HepG2 (cell line): ENCODE measurements around the gene TBC1D16. TPM values are rescaled to one million over a fixed set of nuclear protein-coding genes. Genes with fewer than 3 reads are reported as not detected.
A peak's percentile ranks its signal among the peaks of the same experiment; 100 is the strongest.

ENCODE experiments used
- GABPB1 ChIP-seq: IDR thresholded peaks from 2 replicates; pipeline ENCODE4 v1.6.1; 2016; ENCODE audit warnings: mild to moderate bottlenecking, missing genetic modification reagents, moderate library complexity, missing compliant biosample characterization
- HMG20A ChIP-seq: IDR thresholded peaks from 2 replicates; pipeline ENCODE4 v1.6.1; 2016; ENCODE audit warnings: borderline replicate concordance
- HOXA3 ChIP-seq: sonication (generic); formaldehyde crosslinking; IDR thresholded peaks from 2 replicates; pipeline ENCODE4 v1.5.0; 2020; ENCODE audit warnings: missing genetic modification reagents
- JDP2 ChIP-seq: sonication (generic); formaldehyde crosslinking; IDR thresholded peaks from 2 replicates; pipeline ENCODE4 v1.8.1; 2022; ENCODE audit warnings: missing genetic modification reagents, borderline replicate concordance
- KLF12 ChIP-seq: sonication (generic); formaldehyde crosslinking; IDR thresholded peaks from 2 replicates; pipeline ENCODE4 v1.4.0; 2020; ENCODE audit warnings: missing genetic modification reagents, borderline replicate concordance
- MIER2 ChIP-seq: IDR thresholded peaks from 2 replicates; pipeline ENCODE4 v1.6.1; 2016; ENCODE audit warnings: missing biosample characterization, missing genetic modification reagents
- NFE2 ChIP-seq: sonication (generic); formaldehyde crosslinking; IDR thresholded peaks from 2 replicates; pipeline ENCODE4 v1.4.0; 2020; ENCODE audit warnings: missing genetic modification reagents
- PATZ1 ChIP-seq: sonication (generic); formaldehyde crosslinking; IDR thresholded peaks from 2 replicates; pipeline ENCODE4 v1.4.0; 2020; ENCODE audit warnings: missing genetic modification reagents
- REPIN1 ChIP-seq: sonication (generic); formaldehyde crosslinking; IDR thresholded peaks from 2 replicates; pipeline ENCODE4 v1.8.0; 2022; ENCODE audit warnings: missing genetic modification reagents, low read depth, mild to moderate bottlenecking, borderline replicate concordance
- RORA ChIP-seq: sonication (generic); formaldehyde crosslinking; IDR thresholded peaks from 2 replicates; pipeline ENCODE4 v1.5.0; 2020; ENCODE audit warnings: mild to moderate bottlenecking, missing genetic modification reagents, moderate library complexity
- SP5 ChIP-seq: IDR thresholded peaks from 2 replicates; pipeline ENCODE4 v1.6.1; 2016; ENCODE audit warnings: low read depth, borderline replicate concordance
- STAT5B ChIP-seq: sonication (generic); formaldehyde crosslinking; IDR thresholded peaks from 2 replicates; pipeline ENCODE4 v1.4.0; 2020; ENCODE audit warnings: missing genetic modification reagents
- TBX2 ChIP-seq: sonication (generic); formaldehyde crosslinking; IDR thresholded peaks from 2 replicates; pipeline ENCODE4 v1.5.0; 2020; ENCODE audit warnings: missing genetic modification reagents, mild to moderate bottlenecking, borderline replicate concordance
- ZNF136 ChIP-seq: sonication (generic); formaldehyde crosslinking; IDR thresholded peaks from 2 replicates; pipeline ENCODE4 v1.8.1; 2022; ENCODE audit warnings: low read depth, mild to moderate bottlenecking, moderate library complexity, missing genetic modification reagents
- ZNF224 ChIP-seq: sonication (generic); formaldehyde crosslinking; IDR thresholded peaks from 2 replicates; pipeline ENCODE4 v1.5.0; 2020; ENCODE audit warnings: mild to moderate bottlenecking, missing genetic modification reagents
- ZNF530 ChIP-seq: sonication (generic); formaldehyde crosslinking; IDR thresholded peaks from 2 replicates; pipeline ENCODE4 v1.5.0; 2020; ENCODE audit warnings: low read depth, mild to moderate bottlenecking, missing genetic modification reagents
- ZNF569 ChIP-seq: sonication (generic); formaldehyde crosslinking; IDR thresholded peaks from 2 replicates; pipeline ENCODE4 v1.5.0; 2020; ENCODE audit warnings: mild to moderate bottlenecking, missing genetic modification reagents, moderate library complexity, borderline replicate concordance
- ZNF619 ChIP-seq: sonication (generic); formaldehyde crosslinking; IDR thresholded peaks from 2 replicates; pipeline ENCODE4 v1.4.0; 2020; ENCODE audit warnings: mild to moderate bottlenecking, missing genetic modification reagents
- ZNF775 ChIP-seq: sonication (generic); formaldehyde crosslinking; IDR thresholded peaks from 2 replicates; pipeline ENCODE4 v1.4.0; 2020; ENCODE audit warnings: missing genetic modification reagents, mild to moderate bottlenecking, moderate library complexity, borderline replicate concordance
- ZSCAN12 ChIP-seq: sonication (generic); formaldehyde crosslinking; IDR thresholded peaks from 2 replicates; pipeline ENCODE4 v1.9.0; 2021; ENCODE audit warnings: mild to moderate bottlenecking, missing genetic modification reagents
- polyA plus RNA-seq, 8 experiments: library from polyadenylated mRNA; depleted of rRNA in 3 of 8; stranded (reverse) in 7 of 8; unstranded in 1 of 8; fragments of >200 nt; fragmentation: Illumina TruSeq in 4 of 8; extraction: Trizol in 4 of 8; gene quantifications; 2 replicates each; pipeline versions ENCODE4 v1.2.1 to v1.2.3, GENCODE V29; 2011 to 2016; ENCODE audit warnings: low read depth in 4 of 8, missing spikeins in 1 of 8, mixed read lengths in 1 of 8; ENCODE audit not compliant: insufficient read depth in 1 of 8
- total RNA-seq, 5 experiments: library from RNA; depleted of rRNA; stranded (reverse); fragments of >200 nt; fragmentation: Illumina TruSeq; extraction: Trizol; gene quantifications; 2 replicates each; pipeline ENCODE4 v1.2.3, GENCODE V29; 2016; ENCODE audit warnings: low read depth in 1 of 5
- TF ChIP-seq, protein P1 (sequence below): sonication (generic); formaldehyde crosslinking; IDR thresholded peaks from 2 replicates; pipeline ENCODE4 v1.4.0; 2020; ENCODE audit warnings: mild to moderate bottlenecking, missing genetic modification reagents
- TF ChIP-seq, protein P2 (sequence below): sonication (generic); formaldehyde crosslinking; IDR thresholded peaks from 2 replicates; pipeline ENCODE4 v1.4.0; 2020; ENCODE audit warnings: missing genetic modification reagents
- TF ChIP-seq, protein P3 (sequence below): sonication (generic); formaldehyde crosslinking; IDR thresholded peaks from 2 replicates; pipeline ENCODE4 v1.8.0; 2022; ENCODE audit warnings: mild to moderate bottlenecking, missing genetic modification reagents
- TF ChIP-seq, protein P4 (sequence below): sonication (generic); formaldehyde crosslinking; IDR thresholded peaks from 2 replicates; pipeline ENCODE4 v1.5.0; 2020; ENCODE audit warnings: mild to moderate bottlenecking, missing genetic modification reagents

Gene TBC1D16
- total and polyA plus RNA-seq, 2 of the 13 experiments (the other 11 are each of a cell fraction or from before 2014, with no cell fraction given) = 14.9 to 24.9 TPM

DNA sequence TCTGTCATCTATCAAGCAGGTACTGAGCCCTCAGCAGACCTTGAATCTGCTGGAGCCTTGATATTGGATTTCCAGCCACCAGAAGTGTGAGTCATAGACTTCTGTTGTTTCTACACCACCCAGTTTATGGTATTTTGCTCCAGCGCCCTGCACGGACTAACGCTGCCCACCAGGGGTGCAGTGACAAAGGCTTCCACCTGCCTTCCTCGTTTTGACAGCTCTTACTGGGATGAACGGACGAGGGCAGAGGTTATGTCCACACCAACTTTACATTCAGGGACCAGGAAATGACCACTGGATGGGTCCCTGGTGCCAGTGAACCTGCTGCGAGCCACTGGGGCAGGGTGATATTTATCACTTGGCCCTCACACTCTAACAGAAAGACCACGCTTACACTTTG is 129.8 kb downstream of the TBC1D16 start (continued):
- TF ChIP-seq JDP2 = no peak
- peak; percentile 47; the same call in 1 of the 2 replicates for TF ChIP-seq SP5 (CRISPR knock-in tag)
- peak; percentile 68; the same call in 1 of the 2 replicates for TF ChIP-seq MIER2 (CRISPR knock-in tag)
- TF ChIP-seq, protein P1, sequence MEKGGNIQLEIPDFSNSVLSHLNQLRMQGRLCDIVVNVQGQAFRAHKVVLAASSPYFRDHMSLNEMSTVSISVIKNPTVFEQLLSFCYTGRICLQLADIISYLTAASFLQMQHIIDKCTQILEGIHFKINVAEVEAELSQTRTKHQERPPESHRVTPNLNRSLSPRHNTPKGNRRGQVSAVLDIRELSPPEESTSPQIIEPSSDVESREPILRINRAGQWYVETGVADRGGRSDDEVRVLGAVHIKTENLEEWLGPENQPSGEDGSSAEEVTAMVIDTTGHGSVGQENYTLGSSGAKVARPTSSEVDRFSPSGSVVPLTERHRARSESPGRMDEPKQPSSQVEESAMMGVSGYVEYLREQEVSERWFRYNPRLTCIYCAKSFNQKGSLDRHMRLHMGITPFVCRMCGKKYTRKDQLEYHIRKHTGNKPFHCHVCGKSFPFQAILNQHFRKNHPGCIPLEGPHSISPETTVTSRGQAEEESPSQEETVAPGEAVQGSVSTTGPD = no peak
- TF ChIP-seq ZNF224 (CRISPR knock-in tag) = no peak; the same call in 1 of the 2 replicates
- TF ChIP-seq ZSCAN12 (CRISPR knock-in tag) = no peak
- no peak for TF ChIP-seq NFE2 (CRISPR knock-in tag)
- no peak for TF ChIP-seq STAT5B (CRISPR knock-in tag)
- no peak for TF ChIP-seq RORA (CRISPR knock-in tag)
- TF ChIP-seq, protein P2, sequence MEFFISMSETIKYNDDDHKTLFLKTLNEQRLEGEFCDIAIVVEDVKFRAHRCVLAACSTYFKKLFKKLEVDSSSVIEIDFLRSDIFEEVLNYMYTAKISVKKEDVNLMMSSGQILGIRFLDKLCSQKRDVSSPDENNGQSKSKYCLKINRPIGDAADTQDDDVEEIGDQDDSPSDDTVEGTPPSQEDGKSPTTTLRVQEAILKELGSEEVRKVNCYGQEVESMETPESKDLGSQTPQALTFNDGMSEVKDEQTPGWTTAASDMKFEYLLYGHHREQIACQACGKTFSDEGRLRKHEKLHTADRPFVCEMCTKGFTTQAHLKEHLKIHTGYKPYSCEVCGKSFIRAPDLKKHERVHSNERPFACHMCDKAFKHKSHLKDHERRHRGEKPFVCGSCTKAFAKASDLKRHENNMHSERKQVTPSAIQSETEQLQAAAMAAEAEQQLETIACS (CRISPR knock-in tag) = no peak
- TF ChIP-seq ZNF569 (CRISPR knock-in tag) = no peak
- TF ChIP-seq, protein P3, sequence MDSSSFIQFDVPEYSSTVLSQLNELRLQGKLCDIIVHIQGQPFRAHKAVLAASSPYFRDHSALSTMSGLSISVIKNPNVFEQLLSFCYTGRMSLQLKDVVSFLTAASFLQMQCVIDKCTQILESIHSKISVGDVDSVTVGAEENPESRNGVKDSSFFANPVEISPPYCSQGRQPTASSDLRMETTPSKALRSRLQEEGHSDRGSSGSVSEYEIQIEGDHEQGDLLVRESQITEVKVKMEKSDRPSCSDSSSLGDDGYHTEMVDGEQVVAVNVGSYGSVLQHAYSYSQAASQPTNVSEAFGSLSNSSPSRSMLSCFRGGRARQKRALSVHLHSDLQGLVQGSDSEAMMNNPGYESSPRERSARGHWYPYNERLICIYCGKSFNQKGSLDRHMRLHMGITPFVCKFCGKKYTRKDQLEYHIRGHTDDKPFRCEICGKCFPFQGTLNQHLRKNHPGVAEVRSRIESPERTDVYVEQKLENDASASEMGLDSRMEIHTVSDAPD (CRISPR knock-in tag) = no peak
- peak; percentile 82; the same call in 1 of the 2 replicates for TF ChIP-seq ZNF619 (CRISPR knock-in tag)
- peak; percentile 63; the same call in 1 of the 2 replicates for TF ChIP-seq HMG20A (CRISPR knock-in tag)
- no peak for TF ChIP-seq ZNF136 (CRISPR knock-in tag)
- TF ChIP-seq PATZ1 = peak; percentile 78
- peak; percentile 88 for TF ChIP-seq HOXA3 (CRISPR knock-in tag)
- TF ChIP-seq TBX2 (CRISPR knock-in tag) = peak; percentile 78; the same call in 1 of the 2 replicates
- TF ChIP-seq KLF12 (CRISPR knock-in tag) = 0 out of 2 replicates have a peak, but pooled peaks have one; percentile 46
- TF ChIP-seq, protein P4, sequence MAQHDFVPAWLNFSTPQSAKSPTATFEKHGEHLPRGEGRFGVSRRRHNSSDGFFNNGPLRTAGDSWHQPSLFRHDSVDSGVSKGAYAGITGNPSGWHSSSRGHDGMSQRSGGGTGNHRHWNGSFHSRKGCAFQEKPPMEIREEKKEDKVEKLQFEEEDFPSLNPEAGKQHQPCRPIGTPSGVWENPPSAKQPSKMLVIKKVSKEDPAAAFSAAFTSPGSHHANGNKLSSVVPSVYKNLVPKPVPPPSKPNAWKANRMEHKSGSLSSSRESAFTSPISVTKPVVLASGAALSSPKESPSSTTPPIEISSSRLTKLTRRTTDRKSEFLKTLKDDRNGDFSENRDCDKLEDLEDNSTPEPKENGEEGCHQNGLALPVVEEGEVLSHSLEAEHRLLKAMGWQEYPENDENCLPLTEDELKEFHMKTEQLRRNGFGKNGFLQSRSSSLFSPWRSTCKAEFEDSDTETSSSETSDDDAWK (CRISPR knock-in tag) = no peak
- TF ChIP-seq REPIN1 = 0 out of 2 replicates have a peak, but pooled peaks have one; percentile 19
- no peak for TF ChIP-seq ZNF775 (CRISPR knock-in tag)
- TF ChIP-seq ZNF530 (CRISPR knock-in tag) = no peak
- TF ChIP-seq GABPB1 (CRISPR knock-in tag) = no peak
